HepG2 (cell line): ENCODE data around the gene LIPC. TPM values are rescaled to one million over a fixed set of nuclear protein-coding genes. Genes with fewer than 3 reads are reported as not detected.

Source experiments
- ATAC-seq: fragments of 200-7000 bp; cut with Tn5 transposase; 3 replicates; pipeline ENCODE4 v1.9.1; 2020; ENCODE audit warnings: mild to moderate bottlenecking, moderate library complexity
- BruUV-seq: library from RNA; stranded (reverse); fragments of 400-500 nt; replicated peaks from 2 replicates; lab custom pipeline; 2021; lab: Mats Ljungman, UMichigan
- CTCF ChIA-PET: fragments of 300-600 bp; formaldehyde crosslinking; extraction: SDS; loops from one replicate; lab custom pipeline; 2021; ENCODE audit warnings: low total read pairs, inconsistent platforms, low intra/inter-chr PET ratio; lab: Yijun Ruan, JAX
- POLR2A ChIA-PET: fragments of 350-600 bp; sonication (Branson Sonifier 250); formaldehyde crosslinking; loops from one replicate; lab custom pipeline; 2020; ENCODE audit warnings: antibody characterized with exemption, inconsistent platforms; lab: Yijun Ruan, JAX
- DNase-seq: peaks from one replicate; pipeline ENCODE4 v3.0.0-alpha.2; 2015; ENCODE audit warnings: low spot score
- FAIRE-seq: peaks from 3 replicates; lab custom pipeline; 2011; peaks lifted over from hg19 to GRCh38; lab: Jason Lieb, UNC
- H2AFZ ChIP-seq: one replicate; pipeline ENCODE4 v1.6.1; 2011; ENCODE audit warnings: low read length, inconsistent platforms
- H3K27ac ChIP-seq: fragments of 300-600 bp; 3 replicates; pipeline ENCODE4 v1.8.0; 2011; ENCODE audit warnings: mixed run types, mild to moderate bottlenecking, mixed read lengths, low read length, inconsistent platforms; ENCODE audit not compliant: insufficient read depth; ENCODE audit errors: extremely low read length
- H3K27me3 ChIP-seq, 2 experiments: fragments of 200-600 bp in 1 of 2; 2 replicates in 1 of 2; 3 replicates in 1 of 2; pipeline versions ENCODE4 v1.6.0 to v1.8.0; 2011; ENCODE audit warnings: low read length in 2 of 2, mild to moderate bottlenecking in 2 of 2, moderate library complexity in 2 of 2, inconsistent platforms in 1 of 2; ENCODE audit not compliant: insufficient read depth in 2 of 2, control insufficient read depth in 1 of 2
- H3K36me3 ChIP-seq, 2 experiments: fragments of 200-600 bp in 1 of 2; replicated peaks in 1 of 2; 2 replicates in 1 of 2; 3 replicates in 1 of 2; pipeline versions ENCODE4 v1.5.1 to v1.8.0; 2011; ENCODE audit warnings: low read length in 2 of 2, inconsistent platforms in 1 of 2; ENCODE audit not compliant: insufficient read depth in 2 of 2, control insufficient read depth in 1 of 2
- H3K4me1 ChIP-seq: 2 replicates; pipeline ENCODE4 v1.5.1; 2012; ENCODE audit warnings: low read length, inconsistent platforms; ENCODE audit not compliant: insufficient read depth
- H3K4me2 ChIP-seq: 2 replicates; pipeline ENCODE4 v1.6.0; 2011; ENCODE audit warnings: low read depth, low read length, inconsistent platforms
- H3K4me3 ChIP-seq, 3 experiments: fragments of 200-600 bp in 1 of 3; sonication (generic), shearing (Covaris generic) in 1 of 3; replicated peaks in 1 of 3; 2 replicates each; pipeline ENCODE4 v1.5.1; 2011 to 2016; ENCODE audit warnings: low read length in 3 of 3, inconsistent platforms in 2 of 3, low read depth in 2 of 3, mild to moderate bottlenecking in 2 of 3, control low read depth in 1 of 3, mixed read lengths in 1 of 3; ENCODE audit not compliant: insufficient read depth in 1 of 3
- H3K79me2 ChIP-seq: one replicate; pipeline ENCODE4 v1.6.1; 2011; ENCODE audit warnings: low read length, inconsistent platforms; ENCODE audit not compliant: insufficient read depth
- H3K9ac ChIP-seq: 2 replicates; pipeline ENCODE4 v1.6.0; 2011; ENCODE audit warnings: mild to moderate bottlenecking, low read depth, low read length, inconsistent platforms; ENCODE audit not compliant: insufficient read depth
- H3K9me3 ChIP-seq: 2 replicates; pipeline ENCODE4 v1.5.1; 2012; ENCODE audit warnings: mild to moderate bottlenecking, low read length
- H4K20me1 ChIP-seq: 2 replicates; pipeline ENCODE4 v1.6.0; 2011; ENCODE audit warnings: inconsistent platforms, mild to moderate bottlenecking, low read length, moderate library complexity; ENCODE audit not compliant: insufficient read depth
- PITX1 ChIP-seq: sonication (generic); formaldehyde crosslinking; IDR thresholded peaks from 2 replicates; pipeline ENCODE4 v1.5.1; 2020; ENCODE audit warnings: mild to moderate bottlenecking, missing genetic modification reagents
- ZNF644 ChIP-seq: IDR thresholded peaks from 2 replicates; pipeline ENCODE4 v1.6.1; 2016; ENCODE audit warnings: low read depth
- WGBS: methylation state at CpG from one replicate; pipeline ENCODE4 v1.1.6; 2017; ENCODE audit warnings: low lambda C conversion rate; 5-methylcytosine and 5-hydroxymethylcytosine counted together
- in situ Hi-C: cut with HindIII; loops from 2 replicates; pipeline ENCODE4 v1.10.0; 2017; ENCODE audit warnings: low pct_unique_long_range_greater_than_20kb; ENCODE audit not compliant: extremely low pct_ligation_motif_present
- intact Hi-C: fragments of 100-400 bp; cut with micrococcal nuclease; formaldehyde crosslinking; loops from one replicate; pipeline ENCODE4 v1.10.0; 2022; ENCODE audit not compliant: unreplicated experiment
- polyA plus RNA-seq, 8 experiments: library from polyadenylated mRNA; depleted of rRNA in 3 of 8; stranded (reverse) in 7 of 8; unstranded in 1 of 8; fragments of >200 nt; fragmentation: Illumina TruSeq in 4 of 8; extraction: Trizol in 4 of 8; gene quantifications; 2 replicates each; pipeline versions ENCODE4 v1.2.1 to v1.2.3, GENCODE V29; 2011 to 2016; ENCODE audit warnings: low read depth in 4 of 8, missing spikeins in 1 of 8, mixed read lengths in 1 of 8; ENCODE audit not compliant: insufficient read depth in 1 of 8
- total RNA-seq, 5 experiments: library from RNA; depleted of rRNA; stranded (reverse); fragments of >200 nt; fragmentation: Illumina TruSeq; extraction: Trizol; gene quantifications; 2 replicates each; pipeline ENCODE4 v1.2.3, GENCODE V29; 2016; ENCODE audit warnings: low read depth in 1 of 5
- TF ChIP-seq, protein P1 (sequence below): sonication (generic); formaldehyde crosslinking; IDR thresholded peaks from 2 replicates; pipeline ENCODE4 v1.4.0; 2020; ENCODE audit warnings: missing genetic modification reagents

The LIPC gene
- total and polyA plus RNA-seq, 2 of the 13 experiments (the other 11 are each of a cell fraction or from before 2014, with no cell fraction given) = 26.0 to 38.0 TPM

DNA sequence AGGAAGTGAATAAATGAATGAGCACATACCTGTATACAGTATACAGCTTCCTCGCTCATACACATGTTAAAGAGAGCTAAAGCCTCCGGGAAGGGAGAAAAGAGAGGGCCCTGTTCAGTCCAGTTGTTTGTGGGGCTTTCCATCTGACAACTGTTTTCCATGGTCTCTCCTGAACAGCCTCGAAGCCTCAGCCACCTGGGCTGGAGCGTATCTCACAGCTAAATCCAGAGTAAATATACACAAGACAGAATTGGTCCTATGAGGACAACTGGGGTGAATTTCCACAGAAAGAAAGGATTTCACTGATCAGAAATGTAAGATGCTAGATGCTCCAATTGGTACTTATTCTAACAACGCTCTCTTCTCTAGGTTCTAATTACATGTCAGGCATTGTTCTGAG lies 103.5 kb downstream of the LIPC start:
- POLR2A ChIA-PET = interaction anchor here (1.2 kb wide), 1 partner anchor 68 kb away, joined by 5 read pairs; no protein-coding TSS in a partner anchor
- 50% methylated on average over 5 of the region's 5 CpGs for WGBS
- CTCF ChIA-PET = no interaction called here

DNA sequence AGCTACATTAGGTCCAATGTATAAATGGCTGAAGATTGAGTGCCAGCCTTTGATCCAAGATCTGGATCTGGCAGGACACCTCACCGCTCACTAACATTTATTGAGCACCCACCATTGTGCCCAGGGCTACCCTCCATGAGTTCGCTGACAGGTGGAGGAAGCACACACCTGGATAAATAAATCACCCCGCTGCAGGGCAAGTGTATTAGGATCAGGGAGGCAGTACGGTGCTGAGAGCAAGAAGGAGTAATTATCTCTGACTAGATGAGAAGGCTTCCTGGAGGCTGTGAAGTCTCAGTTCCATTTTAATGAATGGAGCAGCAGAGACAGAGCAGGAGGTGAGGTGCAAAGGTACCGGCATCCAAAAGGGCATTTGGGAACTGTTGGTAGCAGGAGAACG lies 104.1 kb downstream of the LIPC start:
- Histone ChIP-seq H3K9ac (no peak overlapping the region), H3K9me3 (no peaks in the 10 kb centered on the region), H2AFZ (no peak overlapping the region), H3K4me3 (no peak overlapping the region), H3K36me3 (peaks cover 0 to 1% of the 10 kb centered on the region in 2 experiments; a peak in 1 of 5 replicates), H3K27me3 (no peaks in the 10 kb centered on the region), H3K79me2 (no peaks in the 10 kb centered on the region), H3K4me1 (peaks cover 25% of the 10 kb centered on the region), H3K4me2 (no peak overlapping the region), H4K20me1 (no peaks in the 10 kb centered on the region), H3K27ac (no peak overlapping the region)
- DNase-seq (no peak), ATAC-seq (no peak), FAIRE-seq (no peak)
- POLR2A ChIA-PET = no interaction called here
- intact Hi-C loops (no loop called here), in situ Hi-C loops (no loop called here)
- CTCF ChIA-PET = no interaction called here
- BruUV-seq = no TSS peak
- WGBS = 97% methylated on average over 6 of the region's 6 CpGs
- TF ChIP-seq ZNF644 (CRISPR knock-in tag) = no peak

More for the DNA sequence above, 103.5 kb downstream of the LIPC start:
- ATAC-seq (no peak), FAIRE-seq (peak; percentile 28), DNase-seq (no peak)
- Histone ChIP-seq H3K4me1 (peaks cover 25% of the 10 kb centered on the region), H3K9me3 (no peaks in the 10 kb centered on the region), H2AFZ (no peak overlapping the region), H3K4me2 (no peak overlapping the region), H3K27ac (no peak overlapping the region), H3K27me3 (no peaks in the 10 kb centered on the region), H3K79me2 (no peaks in the 10 kb centered on the region), H3K4me3 (no peak overlapping the region), H4K20me1 (no peaks in the 10 kb centered on the region), H3K9ac (no peak overlapping the region), H3K36me3 (peaks cover 0 to 1% of the 10 kb centered on the region in 2 experiments; a peak in 1 of 5 replicates)
- TF ChIP-seq, protein P1, sequence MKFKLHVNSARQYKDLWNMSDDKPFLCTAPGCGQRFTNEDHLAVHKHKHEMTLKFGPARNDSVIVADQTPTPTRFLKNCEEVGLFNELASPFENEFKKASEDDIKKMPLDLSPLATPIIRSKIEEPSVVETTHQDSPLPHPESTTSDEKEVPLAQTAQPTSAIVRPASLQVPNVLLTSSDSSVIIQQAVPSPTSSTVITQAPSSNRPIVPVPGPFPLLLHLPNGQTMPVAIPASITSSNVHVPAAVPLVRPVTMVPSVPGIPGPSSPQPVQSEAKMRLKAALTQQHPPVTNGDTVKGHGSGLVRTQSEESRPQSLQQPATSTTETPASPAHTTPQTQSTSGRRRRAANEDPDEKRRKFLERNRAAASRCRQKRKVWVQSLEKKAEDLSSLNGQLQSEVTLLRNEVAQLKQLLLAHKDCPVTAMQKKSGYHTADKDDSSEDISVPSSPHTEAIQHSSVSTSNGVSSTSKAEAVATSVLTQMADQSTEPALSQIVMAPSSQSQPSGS = no peak
- 0 out of 2 replicates have a peak, but pooled peaks have one; percentile 58 for TF ChIP-seq PITX1 (CRISPR knock-in tag)
- intact Hi-C loops = no loop called here
- in situ Hi-C loops = no loop called here
- no TSS peak for BruUV-seq
